Activated CD4-positive, alpha-beta T cell treated with anti-CD3 and anti-CD28 coated beads for 4 hours (primary cell): Measurements from ENCODE around the gene HOXA13.

Experiments
- DNase-seq, 2 donors: peaks; one replicate each; pipeline ENCODE4 v3.0.0-alpha.2; 2020

Gene HOXA13

GRCh38 chr7:27180431-27181420 lies 19.2 kb downstream of the HOXA13 start:
- no peak for DNase-seq

- DNase-seq = peak; percentile 47 to 57
These were observed 20.1 kb downstream of the HOXA13 start for GRCh38 chr7:27179503-27180430.

GRCh38 chr7:27179030-27179429 lies 20.9 kb downstream of the HOXA13 start:
- DNase-seq = no peak

GRCh38 chr7:27178366-27178765 lies 21.5 kb downstream of the HOXA13 start:
- no peak for DNase-seq

GRCh38 chr7:27177795-27178320 lies 22.0 kb downstream of the HOXA13 start:
- no peak for DNase-seq

GRCh38 chr7:27176962-27177794 lies 22.7 kb downstream of the HOXA13 start:
- no peak for DNase-seq

- no peak for DNase-seq
These were observed 23.4 kb downstream of the HOXA13 start for GRCh38 chr7:27176524-27176845.

GRCh38 chr7:27175626-27176523 lies 24.0 kb downstream of the HOXA13 start:
- no peak for DNase-seq

- DNase-seq = no peak
These were observed 24.8 kb downstream of the HOXA13 start for GRCh38 chr7:27174874-27175625.

GRCh38 chr7:27173956-27174873 lies 25.7 kb downstream of the HOXA13 start, which contains the start of gene HOXA10:
TSS of gene HOXA10 (minus strand) at chr7:27174320. CDS start at chr7:27174306, 14 bp downstream.
- DNase-seq = no peak

- no peak for DNase-seq
These were observed 26.4 kb downstream of the HOXA13 start for GRCh38 chr7:27173511-27173955.

GRCh38 chr7:27172823-27173510 lies 26.9 kb downstream of the HOXA13 start:
- no peak for DNase-seq

- DNase-seq = no peak
These were observed 27.5 kb downstream of the HOXA13 start for GRCh38 chr7:27172315-27172774.

- no peak for DNase-seq
These were observed 28.1 kb downstream of the HOXA13 start for GRCh38 chr7:27171637-27172314.

- DNase-seq = no peak
These were observed 28.6 kb downstream of the HOXA13 start for GRCh38 chr7:27171325-27171636.

- no peak for DNase-seq
These were observed 29.2 kb downstream of the HOXA13 start for GRCh38 chr7:27170426-27171324.
